Endodermal cell (in vitro differentiated cells): ENCODE data around the gene PLCB1. TPM values are rescaled to one million over a fixed set of nuclear protein-coding genes. Genes with fewer than 3 reads are reported as not detected.
A peak's percentile ranks its signal among the peaks of the same experiment; 100 is the strongest.

ENCODE experiments used
- DNase-seq: peaks from one replicate; pipeline ENCODE4 v3.0.0-alpha.2; 2017
- H3K27ac ChIP-seq: 2 replicates; pipeline ENCODE4 v1.5.1; 2013; ENCODE audit warnings: mild to moderate bottlenecking, low read depth, low read length, moderate library complexity
- H3K27me3 ChIP-seq: 2 replicates; pipeline ENCODE4 v1.6.1; 2013; ENCODE audit warnings: mild to moderate bottlenecking, low read length, moderate library complexity; ENCODE audit not compliant: insufficient read depth, control insufficient read depth, poor library complexity, severe bottlenecking
- H3K36me3 ChIP-seq: 2 replicates; pipeline ENCODE4 v1.7.0; 2013; ENCODE audit warnings: mild to moderate bottlenecking, low read length, moderate library complexity; ENCODE audit not compliant: control insufficient read depth, insufficient read depth
- H3K4me1 ChIP-seq: one replicate; pipeline ENCODE4 v1.7.0; 2013; ENCODE audit warnings: low read length; ENCODE audit not compliant: control insufficient read depth, insufficient read depth
- H3K4me3 ChIP-seq: 2 replicates; pipeline ENCODE4 v1.5.1; 2013; ENCODE audit warnings: mild to moderate bottlenecking, low read length, moderate library complexity
- H3K9ac ChIP-seq: 2 replicates; pipeline ENCODE4 v1.6.1; 2013; ENCODE audit warnings: mild to moderate bottlenecking, low read length, moderate library complexity; ENCODE audit not compliant: poor library complexity, severe bottlenecking; ENCODE audit errors: extremely low read depth
- H3K9me3 ChIP-seq: 2 replicates; pipeline ENCODE4 v1.6.1; 2013; ENCODE audit warnings: mild to moderate bottlenecking, low read length, moderate library complexity; ENCODE audit not compliant: control insufficient read depth
- H3K27ac Mint-ChIP-seq: 2 replicates; pipeline ENCODE4 v1.8.0; 2020; ENCODE audit warnings: mixed read lengths
- H3K27me3 Mint-ChIP-seq: 2 replicates; pipeline ENCODE4 v1.8.0; 2021; ENCODE audit warnings: mild to moderate bottlenecking, mixed read lengths; ENCODE audit not compliant: insufficient read depth
- H3K36me3 Mint-ChIP-seq: 2 replicates; pipeline ENCODE4 v1.8.0; 2020; ENCODE audit warnings: low read depth, mixed read lengths
- H3K4me1 Mint-ChIP-seq: 2 replicates; pipeline ENCODE4 v1.8.0; 2020; ENCODE audit warnings: mixed read lengths
- H3K4me3 Mint-ChIP-seq: 2 replicates; pipeline ENCODE4 v1.8.0; 2020; ENCODE audit warnings: mild to moderate bottlenecking, moderate library complexity, mixed read lengths
- H3K9me3 Mint-ChIP-seq: 2 replicates; pipeline ENCODE4 v1.8.0; 2020; ENCODE audit warnings: mild to moderate bottlenecking, mixed read lengths
- WGBS, 2 experiments: methylation state at CpG; one replicate each; pipeline versions ENCODE4 v1.1.5 to v1.1.7; 2013; ENCODE audit warnings: missing lambda C conversion rate in 2 of 2, mixed read lengths in 1 of 2; ENCODE audit not compliant: insufficient coverage in 1 of 2, insufficient read length in 1 of 2; 5-methylcytosine and 5-hydroxymethylcytosine counted together
- total RNA-seq, 2 donors: library from RNA; stranded (reverse); fragmentation: NEBNext Ultra II Directional in 1 of 2; extraction: Animal tissue kit (Norgen Biotek cat#: 25700) in 1 of 2; gene quantifications; 2 replicates in 1 of 2; 3 replicates in 1 of 2; pipeline ENCODE4 v1.2.1, GENCODE V29; 2021
- TF ChIP-seq, protein P1 (sequence below): fragments of 200-600 bp; sonication (generic); conservative IDR thresholded peaks from 2 replicates; pipeline ENCODE4 v1.5.0; 2021; ENCODE audit warnings: antibody characterized with exemption, mild to moderate bottlenecking

The PLCB1 gene
- total RNA-seq, 2 donors from 2014 or later: 15.3 to 16.5 TPM

DNA sequence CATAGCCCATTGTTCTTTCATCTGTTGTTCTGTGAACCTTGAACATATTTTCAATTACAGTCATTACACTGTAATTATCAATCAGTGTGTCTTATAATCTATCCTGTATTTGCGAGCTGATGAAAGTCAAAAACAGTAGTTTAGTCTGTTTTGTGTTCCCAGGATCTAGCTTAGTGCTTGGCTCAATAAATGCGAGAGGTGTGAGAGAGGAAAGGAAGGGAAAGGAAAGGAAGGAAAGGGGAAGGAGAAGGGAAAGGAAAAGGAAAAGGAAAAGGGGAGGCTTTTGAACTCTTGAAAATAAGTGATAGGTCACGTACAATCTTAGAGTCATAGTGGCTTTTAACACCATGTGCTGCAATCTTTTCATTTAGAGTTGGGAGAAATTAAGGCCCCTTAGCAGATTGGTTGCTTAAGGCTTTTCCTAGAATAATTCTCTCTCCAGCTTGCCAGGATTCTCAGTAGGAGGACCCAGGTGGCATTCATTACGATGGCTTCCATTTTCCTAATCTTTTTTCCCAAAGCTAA is 503.0 kb downstream of the PLCB1 start:
- Histone ChIP-seq H3K4me1 (peaks cover 7% of the 10 kb centered on the region), H3K27ac (no peak overlapping the region), H3K27me3 (no peaks in the 10 kb centered on the region), H3K9me3 (no peaks in the 10 kb centered on the region), H3K4me3 (no peak overlapping the region), H3K36me3 (no peaks in the 10 kb centered on the region), H3K9ac (no peak overlapping the region)
- Mint-ChIP-seq H3K4me1 (peaks cover 20% of the 10 kb centered on the region), H3K4me3 (no peak overlapping the region), H3K9me3 (no peaks in the 10 kb centered on the region), H3K36me3 (peaks cover 5% of the 10 kb centered on the region), H3K27me3 (no peaks in the 10 kb centered on the region), H3K27ac (no peak overlapping the region)
- no peak for DNase-seq
- WGBS, 2 experiments: 78 to 90% methylated on average over 4 of the region's 4 CpGs
- TF ChIP-seq, protein P1, sequence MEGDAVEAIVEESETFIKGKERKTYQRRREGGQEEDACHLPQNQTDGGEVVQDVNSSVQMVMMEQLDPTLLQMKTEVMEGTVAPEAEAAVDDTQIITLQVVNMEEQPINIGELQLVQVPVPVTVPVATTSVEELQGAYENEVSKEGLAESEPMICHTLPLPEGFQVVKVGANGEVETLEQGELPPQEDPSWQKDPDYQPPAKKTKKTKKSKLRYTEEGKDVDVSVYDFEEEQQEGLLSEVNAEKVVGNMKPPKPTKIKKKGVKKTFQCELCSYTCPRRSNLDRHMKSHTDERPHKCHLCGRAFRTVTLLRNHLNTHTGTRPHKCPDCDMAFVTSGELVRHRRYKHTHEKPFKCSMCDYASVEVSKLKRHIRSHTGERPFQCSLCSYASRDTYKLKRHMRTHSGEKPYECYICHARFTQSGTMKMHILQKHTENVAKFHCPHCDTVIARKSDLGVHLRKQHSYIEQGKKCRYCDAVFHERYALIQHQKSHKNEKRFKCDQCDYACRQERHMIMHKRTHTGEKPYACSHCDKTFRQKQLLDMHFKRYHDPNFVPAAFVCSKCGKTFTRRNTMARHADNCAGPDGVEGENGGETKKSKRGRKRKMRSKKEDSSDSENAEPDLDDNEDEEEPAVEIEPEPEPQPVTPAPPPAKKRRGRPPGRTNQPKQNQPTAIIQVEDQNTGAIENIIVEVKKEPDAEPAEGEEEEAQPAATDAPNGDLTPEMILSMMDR: no peak

DNA sequence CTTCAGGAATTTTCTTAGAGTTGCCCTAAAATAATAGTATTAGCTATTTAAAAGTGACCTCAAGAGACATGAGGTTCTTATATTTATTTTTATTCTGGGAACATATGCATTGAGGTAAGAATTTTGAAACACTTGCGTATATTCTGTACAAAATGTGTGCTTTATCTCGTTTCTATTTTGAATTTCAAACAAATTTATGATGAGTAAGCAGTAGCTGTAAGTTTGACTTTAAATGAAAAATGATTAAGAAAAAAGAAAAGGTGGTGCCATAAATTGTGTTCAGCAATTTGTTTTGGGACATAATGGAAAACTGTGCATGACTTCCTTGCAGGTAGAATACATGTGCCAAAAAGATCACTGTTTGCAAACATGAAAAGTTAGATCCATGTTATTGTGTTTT is 503.8 kb downstream of the PLCB1 start:
- peaks cover 25% of the 10 kb centered on the region for H3K4me1 Mint-ChIP-seq
- Histone ChIP-seq H3K4me1 (peaks cover 12% of the 10 kb centered on the region), H3K27me3 (no peaks in the 10 kb centered on the region), H3K27ac (no peak overlapping the region), H3K9me3 (no peaks in the 10 kb centered on the region), H3K4me3 (no peak overlapping the region), H3K36me3 (no peaks in the 10 kb centered on the region), H3K9ac (no peak overlapping the region)
- WGBS, 2 experiments: 97 to 100% methylated on average over 1 to 2 of the region's 2 CpGs
- TF ChIP-seq, protein P1: no peak
- H3K27me3 Mint-ChIP-seq: no peaks in the 10 kb centered on the region
- no peak for DNase-seq
- H3K9me3 Mint-ChIP-seq: no peaks in the 10 kb centered on the region
- H3K4me3 Mint-ChIP-seq: no peak overlapping the region
- H3K27ac Mint-ChIP-seq: no peak overlapping the region
- peaks cover 5% of the 10 kb centered on the region for H3K36me3 Mint-ChIP-seq

DNA sequence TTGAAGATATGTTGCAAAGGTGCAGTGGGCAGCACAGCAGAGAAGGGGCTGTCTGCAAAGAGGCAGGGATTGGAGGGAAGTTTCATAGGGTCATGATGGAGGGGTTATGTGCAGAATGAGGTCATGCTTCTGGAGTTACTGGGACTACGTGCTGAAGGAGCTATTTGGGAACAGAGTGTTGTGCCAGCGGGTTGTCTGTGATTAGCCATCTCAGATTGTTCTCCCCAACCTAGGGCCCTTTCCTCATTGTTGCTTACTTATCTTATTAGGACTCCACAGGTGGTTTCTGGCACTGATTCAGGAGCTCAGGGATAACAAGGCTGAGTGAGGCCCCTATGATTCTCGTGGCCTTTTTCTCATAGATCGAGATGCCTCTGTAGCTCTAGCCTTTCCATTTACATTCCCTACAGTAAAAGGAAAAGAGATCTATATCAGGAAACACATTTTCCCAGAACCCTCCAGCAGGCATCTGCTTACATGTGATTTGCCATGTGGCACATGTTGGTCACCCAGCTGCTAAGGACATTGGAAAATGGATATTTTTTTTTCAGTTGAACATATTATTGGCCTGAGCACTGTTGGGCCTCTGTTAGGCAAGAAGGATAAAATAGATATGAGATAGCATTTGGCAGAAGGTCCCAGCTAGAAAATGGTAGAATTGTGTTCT is 507.2 kb downstream of the PLCB1 start:
- H3K4me1 ChIP-seq: peaks cover 12% of the 10 kb centered on the region
- TF ChIP-seq, protein P1: no peak
- DNase-seq: peak; percentile 58
- 51 to 77% methylated on average over 4 of the region's 4 CpGs for WGBS, 2 experiments
- no peak overlapping the region for H3K27ac ChIP-seq
- H3K4me1 Mint-ChIP-seq: peaks cover 25% of the 10 kb centered on the region
- no peaks in the 10 kb centered on the region for H3K27me3 ChIP-seq
- H3K27me3 Mint-ChIP-seq: no peaks in the 10 kb centered on the region
- H3K27ac Mint-ChIP-seq: no peak overlapping the region
- H3K4me3 ChIP-seq: peak overlapping the region; percentile 41
- H3K36me3 Mint-ChIP-seq: peaks cover 7% of the 10 kb centered on the region
- peaks cover 5% of the 10 kb centered on the region for H3K9me3 ChIP-seq
- no peaks in the 10 kb centered on the region for H3K36me3 ChIP-seq
- no peak overlapping the region for H3K9ac ChIP-seq
- no peak overlapping the region for H3K4me3 Mint-ChIP-seq
- peaks cover 7% of the 10 kb centered on the region for H3K9me3 Mint-ChIP-seq
